ENCODE results near the gene SDF4. TPM values are rescaled to one million over a fixed set of nuclear protein-coding genes. Genes with fewer than 3 reads are reported as not detected.

SDF4 gene
- total RNA-seq, 1 experiment from 2014 or later, result 25.6 TPM

GRCh38 chr1:1212780-1213344 lies 18.9 kb downstream of the SDF4 start:
- no peaks in the 10 kb centered on the region for H3K9me3 ChIP-seq (ENCODE audit: low read length)
- H3K27me3 ChIP-seq (ENCODE audit: low read length), result no peaks in the 10 kb centered on the region
- peaks cover 11% of the 10 kb centered on the region for H3K4me1 ChIP-seq (ENCODE audit: low read length)
- peaks cover 20% of the 10 kb centered on the region; the same call in 1 of the 2 replicates for H4K20me1 ChIP-seq (ENCODE audit: insufficient read depth, low read depth, low read length)
- no peak overlapping the region for H2AFZ ChIP-seq (ENCODE audit: low read length)
- H3K27ac ChIP-seq (ENCODE audit: low read length), result no peak overlapping the region
- no peaks in the 10 kb centered on the region for H3K36me3 ChIP-seq (ENCODE audit: insufficient read depth, low read length)
- H3K9ac ChIP-seq (ENCODE audit: low read length), result no peak overlapping the region
- H3K9me2 ChIP-seq (replicated peaks; ENCODE audit: insufficient read depth, low read length), result no peaks in the 10 kb centered on the region
- H3K4me3 ChIP-seq (ENCODE audit: low read length), result no peak overlapping the region
- H3K4me2 ChIP-seq (ENCODE audit: low read depth, low read length, poor library complexity, severe bottlenecking), result no peak overlapping the region
- DNase-seq, result no peak
- H3K79me2 ChIP-seq (ENCODE audit: low read length), result no peaks in the 10 kb centered on the region

DNA sequence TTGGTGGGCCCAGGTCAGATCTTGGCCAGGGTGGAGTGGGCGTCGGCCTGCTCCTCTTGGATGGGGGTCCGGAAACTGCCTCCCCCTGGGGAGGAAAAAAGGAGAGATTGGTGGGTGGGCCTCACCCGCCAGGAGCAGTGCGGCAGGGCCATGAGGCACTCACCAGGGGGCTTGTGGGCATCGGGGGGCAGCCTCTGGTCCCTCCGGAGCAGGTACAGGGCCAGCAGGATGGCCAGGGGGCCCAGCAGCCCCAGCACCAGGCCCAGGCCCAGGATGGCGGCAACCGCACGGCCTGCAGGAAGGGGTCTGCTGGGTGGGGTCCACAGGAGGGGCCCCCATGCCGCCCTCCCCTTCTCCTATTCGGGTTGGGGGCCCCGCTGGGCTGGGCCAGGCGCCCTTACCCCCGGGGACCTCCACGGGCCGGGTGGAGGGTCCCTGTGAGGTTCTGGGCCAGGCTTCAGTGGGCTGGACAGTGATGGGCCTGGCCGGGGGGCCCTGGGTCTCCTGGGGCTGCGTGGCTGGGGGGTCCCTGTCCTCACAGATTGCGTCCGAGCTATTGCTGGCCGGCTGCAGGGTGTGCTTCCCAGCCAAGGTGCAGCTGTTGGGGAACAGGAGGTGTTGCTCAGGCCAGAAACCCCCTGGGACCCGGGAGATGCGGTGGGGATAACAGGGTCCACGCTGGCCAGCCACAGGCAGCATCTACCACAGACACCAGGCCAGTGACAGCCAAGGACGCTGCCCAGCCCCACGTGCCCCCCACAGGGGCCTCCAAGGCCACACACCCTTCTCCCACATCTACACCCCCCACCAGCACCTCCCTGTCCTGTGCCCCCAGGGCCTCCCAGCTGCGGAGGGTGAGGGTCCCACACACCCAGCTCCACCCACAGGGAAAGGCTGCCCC lies 20.0 kb downstream of the SDF4 start:
- no peaks in the 10 kb centered on the region for H3K79me2 ChIP-seq (ENCODE audit: low read length)
- no peaks in the 10 kb centered on the region for H3K9me2 ChIP-seq (replicated peaks; ENCODE audit: insufficient read depth, low read length)
- peaks cover 16% of the 10 kb centered on the region for H3K4me1 ChIP-seq (ENCODE audit: low read length)
- H4K20me1 ChIP-seq (ENCODE audit: insufficient read depth, low read depth, low read length), result peaks cover 29% of the 10 kb centered on the region; the same call in 1 of the 2 replicates
- H2AFZ ChIP-seq (ENCODE audit: low read length), result no peak overlapping the region
- no peaks in the 10 kb centered on the region for H3K27me3 ChIP-seq (ENCODE audit: low read length)
- no peaks in the 10 kb centered on the region for H3K36me3 ChIP-seq (ENCODE audit: insufficient read depth, low read length)
- H3K9me3 ChIP-seq (ENCODE audit: low read length), result no peaks in the 10 kb centered on the region
- no peak overlapping the region for H3K27ac ChIP-seq (ENCODE audit: low read length)
- H3K9ac ChIP-seq (ENCODE audit: low read length), result no peak overlapping the region
- H3K4me3 ChIP-seq (ENCODE audit: low read length), result no peak overlapping the region
- DNase-seq, result no peak
- no peak overlapping the region for H3K4me2 ChIP-seq (ENCODE audit: low read depth, low read length, poor library complexity, severe bottlenecking)

DNA sequence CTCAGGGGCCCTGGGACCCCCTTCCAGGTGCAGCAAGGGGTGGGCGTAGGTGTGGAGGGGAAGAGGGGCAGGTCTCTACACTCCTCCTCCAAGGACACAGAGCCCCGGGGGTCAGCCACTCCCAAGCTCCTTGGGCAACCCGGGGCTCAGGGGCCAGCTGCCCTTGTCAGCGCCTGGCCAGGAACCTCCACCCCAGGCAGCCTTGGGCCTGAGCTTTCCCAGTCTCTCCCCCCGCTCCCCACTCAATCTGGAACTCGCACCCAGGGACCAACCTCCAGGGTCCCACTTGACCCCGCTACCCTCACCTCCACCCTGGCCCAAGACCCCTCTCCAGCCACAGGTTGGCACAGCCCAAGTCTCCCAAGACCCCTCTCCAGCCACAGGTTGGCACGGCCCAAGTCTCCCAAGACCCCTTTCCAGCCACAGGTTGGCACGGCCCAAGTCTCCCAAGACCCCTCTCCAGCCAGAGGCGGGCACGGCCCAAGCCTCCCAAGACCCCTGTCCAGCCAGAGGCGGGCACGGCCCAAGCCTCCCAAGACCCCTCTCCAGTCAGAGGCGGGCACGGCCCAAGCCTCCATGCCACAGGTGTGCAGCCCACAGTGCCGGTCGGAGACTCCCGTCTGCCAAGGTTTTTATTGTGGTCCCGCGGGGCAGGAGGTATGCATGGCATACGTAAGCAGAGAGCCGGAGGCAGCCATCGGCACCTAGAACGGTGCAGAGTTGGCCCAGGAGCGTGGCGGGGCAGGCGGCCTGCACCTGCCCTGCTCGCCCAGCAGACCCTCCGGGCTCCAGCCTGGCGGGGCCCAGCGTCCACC lies 20.9 kb downstream of the SDF4 start:
- Histone ChIP-seq H3K4me2 (ENCODE audit: low read depth, low read length, poor library complexity, severe bottlenecking) (no peak overlapping the region), H2AFZ (ENCODE audit: low read length) (no peak overlapping the region), H4K20me1 (ENCODE audit: insufficient read depth, low read depth, low read length) (peaks cover 29% of the 10 kb centered on the region; the same call in 1 of the 2 replicates), H3K27me3 (ENCODE audit: low read length) (no peaks in the 10 kb centered on the region), H3K4me3 (ENCODE audit: low read length) (no peak overlapping the region), H3K79me2 (ENCODE audit: low read length) (no peaks in the 10 kb centered on the region), H3K4me1 (ENCODE audit: low read length) (peaks cover 24% of the 10 kb centered on the region), H3K9me2 (replicated peaks; ENCODE audit: insufficient read depth, low read length) (no peaks in the 10 kb centered on the region), H3K9me3 (ENCODE audit: low read length) (no peaks in the 10 kb centered on the region), H3K36me3 (ENCODE audit: insufficient read depth, low read length) (no peaks in the 10 kb centered on the region), H3K27ac (ENCODE audit: low read length) (no peak overlapping the region), H3K9ac (ENCODE audit: low read length) (no peak overlapping the region)
- DNase-seq, result no peak

DNA sequence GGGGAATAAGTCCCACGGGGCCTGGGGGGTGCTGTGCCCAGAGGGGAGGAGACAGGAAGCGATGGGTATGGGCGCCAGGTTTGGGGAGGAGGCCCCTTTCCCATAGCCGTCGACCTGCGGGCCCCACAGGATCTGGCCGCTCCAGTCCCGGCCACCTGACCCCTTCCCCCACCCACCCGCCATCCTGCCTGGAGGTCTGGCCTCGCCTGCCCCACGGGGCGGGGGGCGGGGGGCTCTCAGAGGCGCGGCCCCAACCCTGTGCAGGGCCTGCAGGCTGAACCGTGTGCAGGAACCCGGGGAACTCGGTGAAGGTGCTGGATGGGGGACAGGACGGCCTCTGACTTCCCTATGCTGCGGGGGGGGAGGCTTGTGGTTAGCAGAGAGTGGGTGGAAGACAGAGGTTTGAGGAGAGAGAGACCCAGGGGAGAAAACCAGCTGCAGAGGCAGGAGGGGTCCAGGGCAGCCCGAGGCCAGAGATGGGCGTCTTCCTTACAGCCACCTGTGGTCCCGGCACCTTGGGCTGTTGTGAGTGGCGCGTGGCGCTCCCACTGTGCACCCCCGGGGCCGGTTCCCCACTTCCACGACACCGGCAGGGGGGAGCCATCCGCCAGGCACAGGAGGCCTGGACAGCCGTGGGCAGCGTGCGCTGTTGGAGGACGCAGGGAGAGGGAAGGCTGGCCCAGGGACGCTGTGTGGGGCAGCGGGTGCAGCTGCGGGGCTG lies 22.9 kb downstream of the SDF4 start:
- Histone ChIP-seq H3K27ac (ENCODE audit: low read length) (no peak overlapping the region), H3K4me3 (ENCODE audit: low read length) (no peak overlapping the region), H4K20me1 (ENCODE audit: insufficient read depth, low read depth, low read length) (peaks cover 18% of the 10 kb centered on the region; the same call in 1 of the 2 replicates), H3K4me2 (ENCODE audit: low read depth, low read length, poor library complexity, severe bottlenecking) (no peak overlapping the region), H3K9ac (ENCODE audit: low read length) (no peak overlapping the region), H2AFZ (ENCODE audit: low read length) (no peak overlapping the region), H3K4me1 (ENCODE audit: low read length) (peaks cover 29% of the 10 kb centered on the region), H3K36me3 (ENCODE audit: insufficient read depth, low read length) (no peaks in the 10 kb centered on the region), H3K27me3 (ENCODE audit: low read length) (no peaks in the 10 kb centered on the region), H3K79me2 (ENCODE audit: low read length) (no peaks in the 10 kb centered on the region), H3K9me3 (ENCODE audit: low read length) (no peaks in the 10 kb centered on the region), H3K9me2 (replicated peaks; ENCODE audit: insufficient read depth, low read length) (no peaks in the 10 kb centered on the region)
- DNase-seq, result peak; percentile 57

GRCh38 chr1:1207571-1207892 lies 24.3 kb downstream of the SDF4 start:
- Histone ChIP-seq H3K27ac (ENCODE audit: low read length) (no peak overlapping the region), H4K20me1 (ENCODE audit: insufficient read depth, low read depth, low read length) (peaks cover 18% of the 10 kb centered on the region; the same call in 1 of the 2 replicates), H3K27me3 (ENCODE audit: low read length) (no peaks in the 10 kb centered on the region), H2AFZ (ENCODE audit: low read length) (no peak overlapping the region), H3K4me3 (ENCODE audit: low read length) (no peak overlapping the region), H3K9ac (ENCODE audit: low read length) (no peak overlapping the region), H3K9me2 (replicated peaks; ENCODE audit: insufficient read depth, low read length) (no peaks in the 10 kb centered on the region), H3K4me1 (ENCODE audit: low read length) (peaks cover 29% of the 10 kb centered on the region), H3K4me2 (ENCODE audit: low read depth, low read length, poor library complexity, severe bottlenecking) (no peak overlapping the region), H3K79me2 (ENCODE audit: low read length) (no peaks in the 10 kb centered on the region), H3K9me3 (ENCODE audit: low read length) (no peaks in the 10 kb centered on the region), H3K36me3 (ENCODE audit: insufficient read depth, low read length) (no peaks in the 10 kb centered on the region)
- DNase-seq, result no peak

- no peak overlapping the region for H2AFZ ChIP-seq (ENCODE audit: low read length)
- H3K9me3 ChIP-seq (ENCODE audit: low read length), result no peaks in the 10 kb centered on the region
- H3K9ac ChIP-seq (ENCODE audit: low read length), result no peak overlapping the region
- no peak for DNase-seq
- H3K27ac ChIP-seq (ENCODE audit: low read length), result no peak overlapping the region
- peak overlapping the region; percentile 53; the same call in 1 of the 2 replicates for H3K4me3 ChIP-seq (ENCODE audit: low read length)
- H3K27me3 ChIP-seq (ENCODE audit: low read length), result no peaks in the 10 kb centered on the region
- peaks cover 18% of the 10 kb centered on the region; the same call in 1 of the 2 replicates for H4K20me1 ChIP-seq (ENCODE audit: insufficient read depth, low read depth, low read length)
- no peaks in the 10 kb centered on the region for H3K36me3 ChIP-seq (ENCODE audit: insufficient read depth, low read length)
- H3K9me2 ChIP-seq (replicated peaks; ENCODE audit: insufficient read depth, low read length), result no peaks in the 10 kb centered on the region
- H3K4me2 ChIP-seq (ENCODE audit: low read depth, low read length, poor library complexity, severe bottlenecking), result peak overlapping the region; percentile 70
- peaks cover 29% of the 10 kb centered on the region for H3K4me1 ChIP-seq (ENCODE audit: low read length)
- H3K79me2 ChIP-seq (ENCODE audit: low read length), result no peaks in the 10 kb centered on the region
Measured at GRCh38 chr1:1206966-1207531, 24.8 kb downstream of the SDF4 start.

- peak within 1 kb of the TSS; percentile 70 for H3K4me2 ChIP-seq (ENCODE audit: low read depth, low read length, poor library complexity, severe bottlenecking)
- H3K36me3 ChIP-seq (ENCODE audit: insufficient read depth, low read length), result no peaks in the 10 kb centered on the region
- no peaks in the 10 kb centered on the region for H3K9me2 ChIP-seq (replicated peaks; ENCODE audit: insufficient read depth, low read length)
- peak within 1 kb of the TSS; percentile 35; the same call in 1 of the 2 replicates for H3K9ac ChIP-seq (ENCODE audit: low read length)
- H3K9me3 ChIP-seq (ENCODE audit: low read length), result no peaks in the 10 kb centered on the region
- peaks cover 18% of the 10 kb centered on the region; the same call in 1 of the 2 replicates for H4K20me1 ChIP-seq (ENCODE audit: insufficient read depth, low read depth, low read length)
- peak within 1 kb of the TSS; percentile 53 for H3K4me3 ChIP-seq (ENCODE audit: low read length)
- H3K4me1 ChIP-seq (ENCODE audit: low read length), result peaks cover 29% of the 10 kb centered on the region
- no peak within 1 kb of the TSS for H3K27ac ChIP-seq (ENCODE audit: low read length)
- H3K79me2 ChIP-seq (ENCODE audit: low read length), result no peaks in the 10 kb centered on the region
- DNase-seq, result peak; percentile 71
- H2AFZ ChIP-seq (ENCODE audit: low read length), result peak within 1 kb of the TSS; percentile 30; the same call in 1 of the 2 replicates
- no peaks in the 10 kb centered on the region for H3K27me3 ChIP-seq (ENCODE audit: low read length)
Measured at GRCh38 chr1:1206376-1206965, 25.3 kb downstream of the SDF4 start, which contains the start of gene TNFRSF18. TSS of gene TNFRSF18 (minus strand) at chr1:1206592. CDS start at chr1:1206571, 21 bp downstream.
